ENCODE measurements around the gene ZDHHC19. TPM values are rescaled to one million over a fixed set of nuclear protein-coding genes. Genes with fewer than 3 reads are reported as not detected.

Gene ZDHHC19
- total RNA-seq, 1 donor from 2014 or later: not detected

GRCh38 chr3:196194542-196194915, 16.7 kb downstream of the ZDHHC19 start:
- no peaks in the 10 kb centered on the region for H3K27me3 ChIP-seq (ENCODE audit: insufficient read depth, low read length)
- Mint-ChIP-seq H3K9me3 (ENCODE audit: unreplicated experiment) (no peaks in the 10 kb centered on the region), H3K4me1 (ENCODE audit: low read depth, unreplicated experiment) (no peaks in the 10 kb centered on the region), H3K36me3 (ENCODE audit: low read depth, unreplicated experiment) (no peaks in the 10 kb centered on the region), H3K4me3 (ENCODE audit: unreplicated experiment) (no peak overlapping the region), H3K27me3 (ENCODE audit: low read depth, unreplicated experiment) (peaks cover 7% of the 10 kb centered on the region), H3K27ac (ENCODE audit: unreplicated experiment) (no peak overlapping the region)
- H3K27ac ChIP-seq (ENCODE audit: low read depth, low read length): no peak overlapping the region
- H2AFZ ChIP-seq (ENCODE audit: low read depth, low read length): no peak overlapping the region
- H3K9me3 ChIP-seq (ENCODE audit: insufficient read depth, low read depth, low read length): no peaks in the 10 kb centered on the region
- H3K79me2 ChIP-seq (ENCODE audit: insufficient read depth, low read length): no peaks in the 10 kb centered on the region
- FAIRE-seq (no peak), DNase-seq (ENCODE audit: low read depth) (no peak)
- H4K20me1 ChIP-seq (ENCODE audit: insufficient read depth, low read length): no peaks in the 10 kb centered on the region
- H3K4me1 ChIP-seq (ENCODE audit: insufficient read depth, low read length): no peaks in the 10 kb centered on the region
- H3K36me3 ChIP-seq (ENCODE audit: insufficient read depth, low read length): no peaks in the 10 kb centered on the region
- no peak overlapping the region for H3K4me3 ChIP-seq (ENCODE audit: insufficient read depth, low read depth, low read length)
- TF ChIP-seq EZH2 (IDR thresholded peaks at IDR 0.05; ENCODE audit: insufficient read depth, low read length): no peak
- TF ChIP-seq CTCF (IDR thresholded peaks at IDR 0.05; ENCODE audit: insufficient read depth, low read depth, low read length): no peak
- H3K9ac ChIP-seq (ENCODE audit: low read length): no peak overlapping the region
- H3K4me2 ChIP-seq (ENCODE audit: low read length): no peak overlapping the region

GRCh38 chr3:196193736-196194541, 17.3 kb downstream of the ZDHHC19 start:
- TF ChIP-seq EZH2 (IDR thresholded peaks at IDR 0.05; ENCODE audit: insufficient read depth, low read length): no peak
- no peak for TF ChIP-seq CTCF (IDR thresholded peaks at IDR 0.05; ENCODE audit: insufficient read depth, low read depth, low read length)
- Histone ChIP-seq H3K4me1 (ENCODE audit: insufficient read depth, low read length) (no peaks in the 10 kb centered on the region), H4K20me1 (ENCODE audit: insufficient read depth, low read length) (no peaks in the 10 kb centered on the region), H3K4me3 (ENCODE audit: insufficient read depth, low read depth, low read length) (no peak overlapping the region), H3K9ac (ENCODE audit: low read length) (no peak overlapping the region), H3K27me3 (ENCODE audit: insufficient read depth, low read length) (no peaks in the 10 kb centered on the region), H2AFZ (ENCODE audit: low read depth, low read length) (no peak overlapping the region), H3K79me2 (ENCODE audit: insufficient read depth, low read length) (no peaks in the 10 kb centered on the region), H3K27ac (ENCODE audit: low read depth, low read length) (no peak overlapping the region), H3K4me2 (ENCODE audit: low read length) (no peak overlapping the region), H3K36me3 (ENCODE audit: insufficient read depth, low read length) (no peaks in the 10 kb centered on the region), H3K9me3 (ENCODE audit: insufficient read depth, low read depth, low read length) (no peaks in the 10 kb centered on the region)
- H3K4me1 Mint-ChIP-seq (ENCODE audit: low read depth, unreplicated experiment): no peaks in the 10 kb centered on the region
- H3K4me3 Mint-ChIP-seq (ENCODE audit: unreplicated experiment): no peak overlapping the region
- no peaks in the 10 kb centered on the region for H3K36me3 Mint-ChIP-seq (ENCODE audit: low read depth, unreplicated experiment)
- H3K9me3 Mint-ChIP-seq (ENCODE audit: unreplicated experiment): no peaks in the 10 kb centered on the region
- H3K27ac Mint-ChIP-seq (ENCODE audit: unreplicated experiment): no peak overlapping the region
- H3K27me3 Mint-ChIP-seq (ENCODE audit: low read depth, unreplicated experiment): peaks cover 3% of the 10 kb centered on the region
- FAIRE-seq (no peak), DNase-seq (ENCODE audit: low read depth) (no peak)

GRCh38 chr3:196193133-196193735, 18.0 kb downstream of the ZDHHC19 start:
- TF ChIP-seq EZH2 (IDR thresholded peaks at IDR 0.05; ENCODE audit: insufficient read depth, low read length) (no peak), CTCF (IDR thresholded peaks at IDR 0.05; ENCODE audit: insufficient read depth, low read depth, low read length) (no peak)
- Histone ChIP-seq H3K79me2 (ENCODE audit: insufficient read depth, low read length) (no peaks in the 10 kb centered on the region), H3K4me3 (ENCODE audit: insufficient read depth, low read depth, low read length) (no peak overlapping the region), H3K4me1 (ENCODE audit: insufficient read depth, low read length) (no peaks in the 10 kb centered on the region), H3K9me3 (ENCODE audit: insufficient read depth, low read depth, low read length) (no peaks in the 10 kb centered on the region), H4K20me1 (ENCODE audit: insufficient read depth, low read length) (no peaks in the 10 kb centered on the region), H3K27me3 (ENCODE audit: insufficient read depth, low read length) (no peaks in the 10 kb centered on the region), H3K4me2 (ENCODE audit: low read length) (no peak overlapping the region), H3K36me3 (ENCODE audit: insufficient read depth, low read length) (no peaks in the 10 kb centered on the region), H3K9ac (ENCODE audit: low read length) (no peak overlapping the region), H3K27ac (ENCODE audit: low read depth, low read length) (no peak overlapping the region), H2AFZ (ENCODE audit: low read depth, low read length) (no peak overlapping the region)
- no peaks in the 10 kb centered on the region for H3K4me1 Mint-ChIP-seq (ENCODE audit: low read depth, unreplicated experiment)
- no peaks in the 10 kb centered on the region for H3K27me3 Mint-ChIP-seq (ENCODE audit: low read depth, unreplicated experiment)
- no peaks in the 10 kb centered on the region for H3K9me3 Mint-ChIP-seq (ENCODE audit: unreplicated experiment)
- H3K4me3 Mint-ChIP-seq (ENCODE audit: unreplicated experiment): no peak overlapping the region
- H3K27ac Mint-ChIP-seq (ENCODE audit: unreplicated experiment): no peak overlapping the region
- FAIRE-seq (no peak), DNase-seq (ENCODE audit: low read depth) (no peak)
- no peaks in the 10 kb centered on the region for H3K36me3 Mint-ChIP-seq (ENCODE audit: low read depth, unreplicated experiment)

Measured in astrocyte (in vitro differentiated cells and primary cell).